Left kidney (tissue), 2 donors: Measurements from ENCODE around the gene KANK4. TPM values are rescaled to one million over a fixed set of nuclear protein-coding genes. Genes with fewer than 3 reads are reported as not detected.
"Not testable (repeated sequence)": the region's sequence is repeated elsewhere in the genome, so short reads cannot be mapped to it uniquely, and the experiment has no call there.

ENCODE experiments used
- DNase-seq: peaks from one replicate; pipeline ENCODE4 v3.0.0-alpha.2; 2013
- polyA plus RNA-seq: library from polyadenylated mRNA; unstranded; fragments of 120-200 nt; gene quantifications from one replicate; pipeline ENCODE4 v1.2.1, GENCODE V29; 2013; ENCODE audit not compliant: insufficient read length

The KANK4 gene
- polyA plus RNA-seq, 1 donor, result 23.4 TPM

DNA sequence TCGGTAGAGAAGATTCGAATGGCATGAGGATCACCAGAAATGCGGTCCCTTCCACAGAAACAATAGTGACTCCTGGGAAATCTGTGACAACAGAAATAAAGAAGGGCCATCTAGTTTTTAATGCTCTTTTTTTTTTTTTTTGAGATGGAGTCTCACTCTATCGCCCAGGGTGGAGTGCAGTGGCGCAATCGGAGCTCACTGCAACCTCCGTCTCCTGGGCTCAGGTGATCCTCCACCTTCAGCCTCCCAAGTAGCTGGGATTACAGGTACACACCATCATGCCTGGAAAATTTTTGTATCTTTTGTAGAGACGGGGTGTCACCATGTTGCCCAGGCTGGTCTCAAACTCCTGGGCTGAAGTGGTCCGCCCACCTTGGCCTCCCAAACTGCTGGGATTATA is 80.7 kb downstream of the KANK4 start:
- no peak for DNase-seq

DNA sequence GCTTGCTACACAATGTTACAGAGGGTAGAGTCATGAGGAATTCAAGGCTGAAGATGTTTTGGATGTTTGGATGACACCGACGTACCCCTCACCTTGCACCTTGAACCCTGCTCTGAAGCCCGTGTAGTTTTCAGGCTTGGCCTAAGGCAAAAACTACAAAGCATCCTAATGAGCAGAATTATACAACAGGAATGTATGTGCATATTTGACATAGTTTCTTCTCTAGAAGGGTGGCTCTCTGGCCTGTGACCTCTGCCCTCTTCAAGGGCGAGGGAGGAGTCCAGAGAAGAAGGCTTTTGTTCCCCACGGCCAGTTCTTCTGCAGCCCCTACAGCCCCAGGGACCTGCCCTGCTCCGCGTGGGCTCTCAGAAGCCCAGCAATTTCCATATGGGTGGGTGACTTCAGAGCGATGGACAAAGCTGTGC is 81.3 kb downstream of the KANK4 start:
- DNase-seq, result no peak

DNA sequence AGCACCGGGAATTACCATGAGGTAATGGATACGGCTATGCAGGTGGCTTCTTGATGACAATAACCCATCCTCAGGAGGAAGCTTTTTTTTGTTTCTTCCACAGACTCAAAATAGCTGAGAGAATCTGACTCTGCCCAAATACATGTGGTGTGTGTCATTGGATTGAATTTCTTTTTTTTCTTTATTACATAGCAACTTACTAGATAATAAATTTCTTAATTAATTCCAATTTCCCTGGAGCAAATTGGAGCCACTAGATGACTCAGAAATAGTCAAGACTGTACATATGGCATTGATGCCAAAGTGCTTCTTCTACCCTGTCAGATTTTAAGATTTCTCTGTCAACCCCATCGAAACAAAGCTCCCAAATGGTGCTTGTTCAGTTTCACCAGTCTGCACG is 81.9 kb downstream of the KANK4 start:
- DNase-seq, result no peak

DNA sequence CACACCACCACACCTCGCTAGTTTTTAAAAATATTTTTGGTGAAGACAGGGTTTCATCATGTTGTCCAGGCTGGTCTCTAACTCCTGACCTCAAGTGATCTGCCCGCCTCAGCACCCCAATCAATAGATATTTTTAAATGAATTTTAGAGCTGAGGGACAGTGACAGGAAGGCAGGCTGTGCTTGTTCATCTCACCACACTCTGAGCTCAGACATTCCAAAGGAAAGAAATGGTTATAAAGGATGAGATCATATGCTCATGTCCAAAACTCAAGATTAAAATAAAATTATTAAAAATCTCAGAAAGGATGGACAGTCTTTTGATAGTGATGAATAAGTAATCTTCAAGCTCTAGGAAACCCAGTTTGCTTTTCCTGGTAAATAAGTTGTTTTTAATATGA is 83.7 kb downstream of the KANK4 start:
- DNase-seq, result no peak

DNA sequence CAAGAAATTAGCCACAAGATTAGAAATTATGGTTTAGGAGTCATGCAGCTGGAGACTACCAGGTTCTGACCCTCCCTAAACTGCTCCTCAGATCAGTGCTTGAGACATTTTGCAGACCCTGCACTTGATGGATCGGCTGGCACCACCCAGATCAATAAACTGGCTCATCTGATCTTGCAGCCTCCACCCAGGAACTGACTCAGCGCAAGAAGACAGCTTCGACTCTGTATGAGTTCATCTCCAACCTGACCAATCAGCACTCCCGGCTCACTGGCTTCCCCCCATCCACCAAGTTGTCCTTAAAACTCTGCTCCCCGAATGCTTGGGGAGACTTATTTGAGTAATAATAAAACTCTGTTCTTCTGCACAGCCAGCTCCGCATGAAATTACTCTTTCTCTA is 84.5 kb downstream of the KANK4 start:
- DNase-seq, result no peak

DNA sequence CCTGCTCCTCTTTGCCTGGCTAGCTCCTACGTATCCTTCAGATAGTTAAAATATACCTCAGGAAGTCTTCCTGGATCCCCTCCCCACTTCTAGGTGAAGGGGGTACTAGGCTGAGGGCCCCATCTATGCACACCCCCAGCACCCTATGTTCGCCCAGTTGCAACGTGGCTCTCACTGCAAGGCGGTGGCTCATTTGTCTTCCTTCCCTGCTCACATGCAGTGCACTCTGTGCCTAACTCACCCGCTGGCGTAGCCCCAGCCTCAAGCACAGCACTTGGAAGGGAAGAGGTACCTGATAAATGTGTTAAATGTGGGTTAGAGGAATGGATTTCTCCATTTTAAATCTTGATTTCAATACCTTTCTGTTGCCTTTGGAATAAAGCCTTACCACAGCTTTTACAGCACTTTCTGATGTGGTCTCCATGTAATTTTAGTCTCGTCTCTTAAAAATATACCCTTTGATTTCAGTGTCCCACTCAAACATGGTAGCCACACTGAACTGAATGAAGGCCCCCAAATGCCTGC is 85.2 kb downstream of the KANK4 start:
- DNase-seq, result no peak

DNA sequence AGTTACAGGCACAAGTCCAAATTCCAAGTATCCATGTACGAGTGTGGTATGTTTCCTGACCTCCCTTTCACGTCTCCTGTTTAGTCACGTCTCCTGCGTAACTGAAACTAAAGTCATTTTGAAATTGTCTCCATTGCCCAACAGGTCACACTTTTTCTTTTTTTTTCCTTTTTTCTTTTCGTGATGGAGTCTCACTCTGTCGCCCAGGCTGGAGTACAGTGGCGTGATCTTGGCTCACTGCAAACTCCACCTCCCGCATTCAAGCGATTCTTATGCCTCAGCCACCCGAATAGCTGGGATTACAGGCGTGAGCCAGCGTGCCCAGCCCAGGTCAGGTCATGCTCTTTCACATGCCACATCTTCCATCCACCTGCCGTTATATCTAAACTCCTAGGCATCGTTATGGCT is 86.4 kb downstream of the KANK4 start:
- DNase-seq, result no peak

DNA sequence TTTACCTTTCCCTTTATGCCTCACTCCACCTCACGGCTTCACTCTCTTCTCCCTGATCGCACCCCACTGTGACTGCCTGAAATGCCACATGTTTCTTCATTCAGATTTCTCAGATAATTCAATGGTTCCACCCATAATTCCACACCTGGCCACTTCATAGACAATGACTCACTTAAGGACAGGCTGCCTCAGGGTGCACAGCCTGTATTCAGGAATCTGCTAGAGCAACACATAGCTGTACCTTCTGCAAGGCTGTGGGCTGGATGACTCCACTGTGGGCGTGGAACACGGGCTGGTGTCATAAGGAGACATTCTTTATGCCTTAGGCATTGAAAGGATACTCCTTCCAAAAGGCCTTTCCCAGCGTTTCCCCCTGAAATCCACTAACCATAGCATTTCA is 88.5 kb downstream of the KANK4 start:
- DNase-seq, result no peak

DNA sequence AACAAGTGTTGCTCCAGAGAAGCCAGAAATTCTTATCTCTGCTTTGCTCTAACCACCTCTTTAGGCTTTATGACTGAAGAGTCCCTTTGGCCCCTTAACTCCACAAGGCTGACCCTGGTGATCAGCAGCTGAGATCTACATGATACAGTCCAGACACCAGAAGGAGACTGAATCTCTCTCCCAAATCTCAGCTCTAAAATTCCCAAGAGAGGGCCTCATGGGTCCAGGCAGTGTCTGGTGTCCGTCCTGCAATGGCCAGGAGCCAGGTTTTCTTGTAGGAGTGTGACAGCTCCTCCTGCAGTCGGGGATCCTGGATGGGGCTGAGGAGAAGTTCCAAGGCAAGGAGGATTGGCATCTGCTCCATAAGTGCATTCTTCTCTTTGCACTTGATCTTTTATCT is 89.3 kb downstream of the KANK4 start:
- no peak for DNase-seq

DNA sequence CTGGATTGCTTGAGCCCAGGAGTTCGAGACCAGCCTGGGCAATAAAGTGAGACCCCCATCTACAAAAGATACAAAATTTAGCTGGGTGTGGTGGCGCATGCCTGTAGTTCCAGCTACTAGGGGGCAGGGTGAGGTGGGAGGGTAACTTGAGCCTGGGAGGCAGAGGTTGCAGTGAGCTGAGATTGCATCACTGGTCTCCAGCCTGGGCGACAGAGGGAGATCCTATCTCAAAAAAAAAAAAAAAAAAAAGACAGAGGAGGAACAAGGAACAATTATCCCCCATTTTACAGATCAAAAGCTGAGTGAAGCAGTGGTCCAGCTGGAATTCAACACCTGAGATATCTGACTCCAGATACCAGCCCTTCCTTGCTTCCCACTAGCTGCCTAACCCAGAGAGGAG is 89.8 kb downstream of the KANK4 start:
- no peak for DNase-seq

DNA sequence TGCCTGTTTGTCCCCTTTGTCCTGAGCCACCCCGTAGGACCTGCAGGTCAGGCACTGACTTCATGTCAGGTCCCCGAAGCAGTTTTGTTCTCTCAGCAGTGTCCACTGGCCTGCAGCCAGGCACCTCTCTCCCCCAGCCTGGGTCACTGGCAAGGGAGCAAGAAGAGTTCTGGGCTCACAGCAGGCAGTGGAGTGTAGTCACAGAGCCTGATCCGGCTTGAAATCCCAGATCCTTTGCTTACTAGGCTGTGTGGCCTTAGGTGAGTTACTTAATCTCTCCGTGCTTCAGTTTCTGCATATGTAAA is 90.4 kb downstream of the KANK4 start:
- no peak for DNase-seq

DNA sequence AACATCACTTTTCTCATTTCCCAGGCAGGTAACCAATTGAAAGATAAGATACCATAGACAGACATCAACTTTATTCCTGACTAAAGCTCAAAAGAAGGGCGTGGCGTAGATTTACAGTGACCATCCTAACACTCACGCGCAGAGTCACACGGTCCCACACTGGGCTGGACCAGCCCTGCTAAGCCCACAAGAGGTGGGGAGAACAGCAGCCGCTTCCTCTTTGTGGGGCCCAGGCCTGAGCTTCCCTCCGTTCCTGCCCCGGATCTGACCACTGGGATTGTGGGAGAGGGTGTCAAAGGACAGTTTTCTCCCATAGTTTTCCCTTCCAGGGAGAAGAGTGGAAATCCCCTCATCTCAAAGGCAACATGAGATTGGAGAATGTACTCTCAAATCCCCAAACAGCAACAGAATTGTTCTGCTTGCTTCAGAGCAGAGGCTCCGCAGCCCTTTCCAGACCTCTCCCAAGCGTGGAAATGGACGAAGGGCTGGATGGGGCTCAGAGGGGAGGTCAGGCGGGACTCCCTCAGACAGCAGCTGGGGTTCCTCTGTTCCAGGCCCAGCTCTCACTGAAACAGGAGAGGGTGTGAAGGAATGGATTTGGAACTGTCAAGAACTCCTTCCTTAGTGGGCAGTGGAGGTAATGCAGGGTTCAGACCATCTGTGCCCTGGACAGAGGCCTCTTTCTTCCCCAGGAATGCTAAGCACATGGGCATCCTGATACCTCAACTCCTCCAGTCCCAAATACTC is 90.9 kb downstream of the KANK4 start:
- no peak for DNase-seq

DNA sequence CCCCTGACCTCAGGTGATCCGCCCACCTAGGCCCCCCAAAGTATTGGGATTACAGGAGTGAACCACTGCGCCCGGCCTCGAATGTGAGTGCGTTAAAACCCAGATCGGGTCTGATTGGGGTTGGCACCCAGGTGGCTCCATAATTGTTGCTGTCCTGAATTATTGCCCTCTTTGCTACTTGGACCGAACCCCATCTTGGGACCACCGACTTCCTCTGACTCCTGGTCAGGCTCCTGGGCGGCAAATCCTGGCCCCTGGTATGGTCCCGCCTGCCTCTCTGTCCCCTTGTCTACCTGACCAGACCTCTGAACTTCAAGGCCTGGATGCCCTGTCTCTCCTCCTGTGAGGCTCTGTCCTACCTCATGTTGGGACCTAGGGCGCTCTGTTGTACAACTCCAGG is 91.7 kb downstream of the KANK4 start:
- no peak for DNase-seq

DNA sequence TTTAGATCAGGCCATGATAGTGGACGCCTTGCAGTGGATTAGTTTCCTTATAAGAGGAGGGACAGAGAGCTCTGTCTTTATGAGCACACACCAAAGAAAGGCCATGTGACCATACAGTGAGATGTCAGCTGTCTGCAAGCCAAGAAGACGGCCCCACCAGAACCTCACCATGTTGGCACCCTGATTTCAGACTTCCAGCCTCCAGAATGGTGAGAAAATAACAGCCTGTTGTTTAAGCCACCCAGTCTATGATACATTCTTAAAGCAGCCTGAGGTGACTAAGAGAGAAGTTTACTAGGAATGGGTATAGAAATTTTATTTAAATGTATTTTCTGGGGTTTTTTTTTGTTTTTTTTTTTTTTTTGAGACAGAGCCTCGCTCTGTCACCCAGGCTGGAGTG is 95.1 kb downstream of the KANK4 start:
- no peak for DNase-seq

DNA sequence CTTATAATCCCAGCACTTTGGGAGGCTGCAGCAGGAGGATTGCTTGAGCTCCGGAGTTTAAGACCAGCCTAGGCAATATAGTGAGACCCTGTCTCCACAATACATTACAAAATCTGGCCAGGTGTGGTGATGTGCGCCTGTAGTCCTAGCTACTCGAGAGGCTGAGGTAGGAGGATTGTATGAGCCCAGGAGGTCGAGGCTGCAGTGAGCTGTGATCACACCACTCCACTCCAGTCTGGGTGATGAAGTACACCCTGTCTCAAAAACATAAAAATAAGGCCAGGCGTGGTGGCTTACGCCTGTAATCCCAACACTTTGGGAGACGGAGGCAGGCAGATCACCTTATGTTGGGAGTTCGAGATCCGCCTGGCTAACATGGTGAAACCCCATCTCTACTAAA is 96.9 kb downstream of the KANK4 start:
- DNase-seq, result no peak

DNA sequence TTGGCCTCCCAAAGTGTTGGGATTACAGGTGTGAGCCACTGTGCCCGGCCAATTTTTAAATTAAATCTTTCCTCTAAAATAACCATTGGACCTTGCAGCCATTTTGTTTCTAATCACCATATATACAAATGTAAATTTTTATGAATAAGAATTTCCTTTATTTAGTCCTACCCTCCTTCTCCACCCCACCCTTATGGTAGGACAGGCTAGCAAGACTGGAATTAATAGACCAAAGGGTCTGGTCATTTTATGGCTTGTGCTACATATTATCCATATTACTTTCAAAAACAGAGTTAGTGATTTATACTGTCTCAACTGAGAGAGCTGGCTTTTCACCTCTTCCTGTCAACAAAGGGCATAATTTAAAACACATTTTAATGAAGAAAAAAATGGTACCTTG is 98.1 kb downstream of the KANK4 start:
- no peak for DNase-seq

DNA sequence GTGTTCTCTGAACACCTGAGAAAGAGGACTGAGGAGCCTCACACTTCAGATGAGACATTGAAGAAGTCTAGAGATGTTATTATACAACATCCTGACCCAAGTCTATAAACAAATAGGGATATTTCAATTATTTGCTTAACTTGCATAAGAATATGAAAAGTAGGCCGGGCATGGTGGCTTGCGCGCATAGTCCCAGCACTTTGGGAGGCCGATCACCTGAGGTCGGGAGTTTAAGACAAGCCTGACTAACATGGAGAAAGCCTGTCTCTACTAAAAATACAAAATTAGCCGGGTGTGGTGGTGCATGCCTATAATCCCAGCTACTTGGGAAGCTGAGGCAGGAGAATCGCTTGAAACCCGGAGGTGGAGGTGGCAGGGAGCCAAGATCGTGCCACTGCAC is 98.8 kb downstream of the KANK4 start:
- not testable (repeated sequence) for DNase-seq

DNA sequence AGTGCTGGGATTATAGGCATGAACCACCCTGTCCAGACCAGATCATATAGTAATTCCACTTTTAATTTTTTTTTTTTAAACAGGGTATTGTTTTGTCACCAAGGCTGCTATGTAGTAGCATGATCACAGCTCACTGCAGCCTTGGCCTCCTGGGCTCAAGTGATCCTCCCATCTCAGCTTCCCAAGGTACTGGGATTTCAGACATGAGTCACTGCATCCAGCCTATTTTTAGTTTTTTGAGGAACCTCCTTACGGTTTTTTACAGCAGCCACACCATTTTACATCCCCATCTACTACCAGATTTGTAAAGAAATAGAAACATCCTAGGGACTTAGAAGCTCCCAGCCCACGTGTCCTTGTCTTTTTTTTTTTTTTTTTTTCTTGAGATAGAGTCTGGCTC is 100.6 kb downstream of the KANK4 start:
- no peak for DNase-seq

DNA sequence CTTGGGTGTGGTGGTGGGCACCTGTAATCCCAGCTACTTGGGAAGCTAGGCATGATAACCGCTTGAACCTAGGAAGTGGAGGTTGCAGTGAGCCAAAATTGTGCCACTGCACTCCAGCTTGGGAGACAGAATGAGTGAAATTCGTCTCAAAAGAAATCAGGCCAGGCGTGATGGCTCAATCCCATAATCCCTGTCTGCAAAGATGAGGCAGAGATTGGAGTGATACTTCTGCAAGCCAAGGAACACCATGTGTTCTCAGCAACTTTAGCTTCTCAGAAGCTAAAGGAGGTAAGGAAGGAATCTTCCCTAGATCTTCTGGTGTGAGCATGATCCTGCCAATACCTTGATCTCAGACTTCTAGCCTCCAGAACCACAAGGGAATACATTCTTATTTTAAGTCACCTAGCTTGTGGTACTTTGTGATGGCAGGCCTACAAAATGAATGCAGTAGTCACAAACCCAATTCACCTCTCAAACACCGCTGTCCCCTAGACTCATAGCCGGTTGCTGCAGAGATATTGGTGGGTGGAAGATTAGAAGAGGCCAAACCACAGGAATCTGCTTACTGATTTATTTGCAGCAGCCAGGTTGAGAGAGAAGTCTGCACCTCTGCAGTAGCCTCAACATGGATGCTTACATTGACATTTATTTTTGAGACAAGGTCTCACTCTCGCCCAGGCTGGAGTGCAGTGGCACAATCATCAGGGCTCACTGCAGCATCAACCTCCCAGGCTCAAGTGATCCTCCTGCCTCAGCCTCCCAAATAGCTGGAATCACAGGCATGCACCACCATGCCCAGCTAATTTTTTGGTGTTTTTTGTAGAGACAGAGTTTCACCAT is 105.9 kb downstream of the KANK4 start:
- no peak for DNase-seq

DNA sequence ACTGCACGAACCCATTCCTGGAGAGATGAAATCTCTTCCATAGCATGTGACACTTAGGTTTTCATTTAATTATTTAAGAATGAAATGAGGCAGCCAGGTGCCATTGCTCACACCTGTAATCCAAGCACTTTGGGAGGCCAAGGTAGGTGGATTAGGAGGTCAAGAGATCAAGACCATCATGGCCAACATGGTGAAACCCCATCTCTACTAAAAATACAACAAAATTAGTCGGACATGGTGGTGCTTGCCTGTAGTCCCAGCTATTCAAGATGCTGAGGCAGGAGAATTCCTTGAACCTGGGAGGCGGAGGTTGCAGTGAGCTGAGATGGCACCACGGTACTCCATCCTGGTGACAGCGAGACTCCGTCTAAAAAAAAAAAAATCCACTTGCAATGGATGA is 106.8 kb downstream of the KANK4 start:
- DNase-seq, result no peak

DNA sequence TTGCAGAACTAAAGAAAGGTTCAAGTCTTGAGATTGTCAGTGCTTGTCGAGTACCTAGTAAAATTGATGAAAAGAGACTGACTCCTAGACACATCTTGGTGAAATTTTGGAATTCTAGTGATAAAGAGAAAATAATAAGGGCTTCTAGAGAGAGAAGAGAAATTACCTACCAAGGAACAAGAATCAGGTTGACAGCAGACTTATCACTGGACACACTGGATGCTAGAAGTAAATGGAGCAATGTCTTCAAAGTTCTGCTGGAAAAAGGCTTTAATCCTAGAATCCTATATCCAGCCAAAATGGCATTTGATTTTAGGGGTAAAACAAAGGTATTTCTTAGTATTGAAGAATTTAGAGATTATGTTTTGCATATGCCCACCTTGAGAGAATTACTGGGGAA is 108.3 kb downstream of the KANK4 start:
- DNase-seq, result no peak

DNA sequence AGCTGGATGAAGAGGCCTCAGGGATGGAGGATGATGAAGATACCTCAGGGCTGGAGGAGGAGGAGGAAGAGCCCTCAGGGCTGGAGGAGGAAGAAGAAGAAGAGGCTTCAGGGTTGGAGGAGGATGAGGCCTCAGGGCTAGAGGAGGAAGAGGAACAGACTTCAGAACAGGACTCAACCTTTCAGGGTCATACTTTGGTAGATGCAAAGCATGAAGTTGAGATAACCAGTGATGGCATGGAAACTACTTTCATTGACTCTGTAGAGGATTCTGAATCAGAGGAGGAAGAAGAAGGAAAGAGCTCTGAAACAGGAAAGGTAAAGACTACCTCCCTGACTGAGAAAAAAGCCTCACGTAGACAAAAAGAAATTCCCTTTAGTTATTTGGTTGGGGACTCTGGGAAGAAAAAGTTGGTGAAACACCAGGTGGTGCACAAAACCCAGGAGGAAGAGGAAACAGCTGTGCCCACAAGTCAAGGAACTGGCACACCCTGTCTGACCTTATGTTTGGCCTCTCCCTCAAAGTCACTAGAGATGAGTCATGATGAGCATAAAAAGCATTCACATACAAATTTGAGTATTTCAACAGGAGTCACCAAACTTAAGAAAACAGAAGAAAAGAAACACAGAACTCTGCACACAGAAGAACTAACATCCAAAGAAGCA is 109.2 kb downstream of the KANK4 start:
- no peak for DNase-seq

DNA sequence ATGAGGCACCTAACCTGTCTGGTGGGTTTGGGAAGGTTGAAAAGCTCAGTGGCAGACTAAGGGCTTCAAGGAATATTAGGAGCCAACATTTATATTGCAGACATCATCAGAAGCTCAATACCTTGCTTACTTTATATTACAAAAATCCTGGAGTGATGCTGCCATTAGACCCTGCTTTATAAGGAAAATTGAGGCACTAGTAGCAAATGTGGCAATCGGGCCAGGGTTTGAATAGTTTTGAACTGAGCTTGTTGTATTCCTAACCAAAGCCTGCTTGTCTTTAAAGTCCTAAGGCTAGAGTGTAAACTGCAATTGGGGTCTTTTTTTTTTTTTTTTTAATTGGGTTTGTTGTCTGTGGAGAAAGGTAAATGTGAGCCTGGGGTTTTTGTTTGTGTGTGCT is 110.3 kb downstream of the KANK4 start:
- no peak for DNase-seq
